GM12878 (cell line): ENCODE measurements around the gene KCNK13. TPM values are rescaled to one million over a fixed set of nuclear protein-coding genes. Genes with fewer than 3 reads are reported as not detected.

Experiments used
- ATAC-seq: fragments of 200-7000 bp; cut with Tn5 transposase; 3 replicates; pipeline ENCODE4 v1.9.1; 2020; ENCODE audit warnings: mild to moderate bottlenecking, moderate library complexity
- BruUV-seq: library from RNA; stranded (reverse); fragments of 400-500 nt; replicated peaks from 2 replicates; lab custom pipeline; 2021; lab: Mats Ljungman, UMichigan
- CTCF ChIA-PET: fragments of 300-600 bp; sonication (Branson Sonifier 250); formaldehyde crosslinking; extraction: SDS; loops from one replicate; lab custom pipeline; 2021; ENCODE audit warnings: inconsistent platforms; lab: Yijun Ruan, JAX
- POLR2A ChIA-PET: fragments of 350-600 bp; formaldehyde crosslinking; extraction: SDS; loops from one replicate; lab custom pipeline; 2021; ENCODE audit warnings: inconsistent platforms; lab: Charles Lee
- RAD21 ChIA-PET: fragments of 300-600 bp; sonication (Branson Sonifier 250); formaldehyde crosslinking; loops from one replicate; lab custom pipeline; 2023; ENCODE audit warnings: antibody characterized with exemption; ENCODE audit not compliant: unreplicated experiment; lab: Charles Lee
- SMC1A ChIA-PET: fragments of 300-600 bp; sonication (Branson Sonifier 250); formaldehyde crosslinking; loops from one replicate; lab custom pipeline; 2023; ENCODE audit not compliant: unreplicated experiment, uncharacterized antibody; lab: Charles Lee
- DNase-seq: peaks from one replicate; pipeline ENCODE4 v3.0.0-alpha.2; 2011; ENCODE audit warnings: low read depth, low spot score
- FAIRE-seq: peaks from 3 replicates; lab custom pipeline; 2011; peaks lifted over from hg19 to GRCh38; lab: Jason Lieb, UNC
- H2AFZ ChIP-seq: 2 replicates; pipeline ENCODE4 v1.6.0; 2011; ENCODE audit warnings: low read depth, low read length, control low read depth; ENCODE audit not compliant: control insufficient read depth
- H3K27ac ChIP-seq: 2 replicates; pipeline ENCODE4 v1.5.1; 2011; ENCODE audit warnings: control low read depth; ENCODE audit not compliant: control insufficient read depth, insufficient read depth
- H3K27me3 ChIP-seq, 2 experiments: replicated peaks in 1 of 2; 2 replicates each; pipeline versions ENCODE4 v1.6.0 to v1.6.1; 2011; ENCODE audit warnings: low read length in 1 of 2; ENCODE audit not compliant: control insufficient read depth in 2 of 2, insufficient read depth in 2 of 2
- H3K36me3 ChIP-seq, 2 experiments: 2 replicates each; pipeline ENCODE4 v1.5.1; 2011; ENCODE audit warnings: low read length in 1 of 2; ENCODE audit not compliant: control insufficient read depth in 2 of 2, insufficient read depth in 2 of 2
- H3K4me1 ChIP-seq: 2 replicates; pipeline ENCODE4 v1.6.1; 2011; ENCODE audit warnings: mild to moderate bottlenecking, low read length, moderate library complexity, mixed read lengths; ENCODE audit not compliant: control insufficient read depth, insufficient read depth
- H3K4me2 ChIP-seq: 2 replicates; pipeline ENCODE4 v1.6.0; 2011; ENCODE audit warnings: control low read depth; ENCODE audit not compliant: control insufficient read depth, insufficient read depth
- H3K4me3 ChIP-seq: fragments of 200-600 bp; sonication (generic); 2 replicates; pipeline ENCODE4 v1.5.1; 2016
- H3K79me2 ChIP-seq: 2 replicates; pipeline ENCODE4 v1.6.0; 2011; ENCODE audit warnings: low read length; ENCODE audit not compliant: control insufficient read depth, insufficient read depth
- H3K9ac ChIP-seq: 2 replicates; pipeline ENCODE4 v1.8.0; 2011; ENCODE audit warnings: low read length, control low read depth, mixed read lengths; ENCODE audit not compliant: control insufficient read depth, insufficient read depth
- H3K9me3 ChIP-seq: replicated peaks from 3 replicates; pipeline ENCODE4 v1.5.1; 2011; ENCODE audit warnings: mild to moderate bottlenecking, low read length; ENCODE audit not compliant: control insufficient read depth, insufficient read depth
- H4K20me1 ChIP-seq: 2 replicates; pipeline ENCODE4 v1.6.0; 2011; ENCODE audit not compliant: control insufficient read depth, insufficient read depth
- BCL3 ChIP-seq: IDR thresholded peaks from 2 replicates; pipeline ENCODE4 v1.6.1; 2011; ENCODE audit warnings: borderline replicate concordance, low read depth, mild to moderate bottlenecking, moderate library complexity, low read length; ENCODE audit not compliant: insufficient read depth, poor library complexity, severe bottlenecking
- CTCF ChIP-seq, 3 experiments: IDR thresholded peaks in 2 of 3; conservative IDR thresholded peaks in 1 of 3; 2 replicates each; pipeline ENCODE4 v1.5.1; 2011; ENCODE audit warnings: low read depth in 3 of 3, low read length in 3 of 3, mild to moderate bottlenecking in 3 of 3, control low read depth in 2 of 3, moderate library complexity in 2 of 3, inconsistent platforms in 1 of 3, mixed read lengths in 1 of 3; ENCODE audit not compliant: control insufficient read depth in 2 of 3, insufficient read depth in 1 of 3; ENCODE audit errors: extremely low read depth in 1 of 3
- MLLT1 ChIP-seq: fragments of 450-650 bp; IDR thresholded peaks from 2 replicates; pipeline ENCODE4 v1.6.1; 2016; ENCODE audit warnings: mild to moderate bottlenecking
- SMARCA5 ChIP-seq: fragments of 450-650 bp; IDR thresholded peaks from 2 replicates; pipeline ENCODE4 v1.6.1; 2017; ENCODE audit warnings: mild to moderate bottlenecking
- WGBS: methylation state at CpG from one replicate; pipeline ENCODE4 v1.1.6; 2016; ENCODE audit warnings: low lambda C conversion rate; ENCODE audit not compliant: insufficient replicate concordance, insufficient coverage; ENCODE audit errors: missing lambda C conversion rate; 5-methylcytosine and 5-hydroxymethylcytosine counted together
- in situ Hi-C: fragments of 300-500 bp; cut with MboI; formaldehyde crosslinking; loops from 9 replicates; pipeline ENCODE4 v1.14.3; 2018; ENCODE audit warnings: mixed read lengths
- intact Hi-C: fragments of 100-400 bp; cut with micrococcal nuclease; formaldehyde crosslinking; loops from one replicate; pipeline ENCODE4 v1.14.2; 2022; ENCODE audit not compliant: unreplicated experiment
- polyA plus RNA-seq, 11 experiments: library from polyadenylated mRNA; depleted of rRNA in 4 of 11; unstranded in 6 of 11; stranded (reverse) in 5 of 11; fragments of >200 nt; fragmentation: Nextera tagmentation in 4 of 11; fragmentation: Illumina TruSeq in 1 of 11; extraction: Ambion mirVana in 4 of 11; extraction: Trizol in 1 of 11; gene quantifications; 1 replicate in 1 of 11; 2 replicates in 10 of 11; pipeline versions ENCODE4 v1.2.1 to v1.2.3, GENCODE V29; 2011 to 2016; ENCODE audit warnings: inconsistent platforms in 2 of 11, missing spikeins in 2 of 11, low read depth in 1 of 11
- total RNA-seq, 4 experiments: library from RNA; depleted of rRNA in 3 of 4; stranded (reverse); fragments of >200 nt in 3 of 4; fragmentation: Illumina TruSeq in 1 of 4; extraction: Trizol in 1 of 4; gene quantifications; 2 replicates each; pipeline versions ENCODE4 v1.2.1 to v1.2.3, GENCODE V29; 2013 to 2021

The KCNK13 gene
- total and polyA plus RNA-seq, 10 of the 15 experiments (the other 5 are each of a cell fraction or from before 2014, with no cell fraction given): not detected

GRCh38 chr14:90193925-90194324, 132.1 kb downstream of the KCNK13 start:
- peak; percentile 41; the same call in 1 of the 3 replicates for ATAC-seq
- Histone ChIP-seq H3K36me3 (no peaks in the 10 kb centered on the region), H4K20me1 (no peaks in the 10 kb centered on the region), H3K27me3 (no peaks in the 10 kb centered on the region), H3K4me1 (no peaks in the 10 kb centered on the region), H3K4me2 (no peak overlapping the region), H2AFZ (no peak overlapping the region)
- WGBS: 52% methylated on average over 9 of the region's 9 CpGs
- CTCF ChIA-PET: no interaction called here
- RAD21 ChIA-PET: no interaction called here
- in situ Hi-C loops: no loop called here
- TF ChIP-seq SMARCA5: no peak
- TF ChIP-seq BCL3: no peak
- TF ChIP-seq CTCF (IDR thresholded peaks at IDR 0.05 in 2 of 3, conservative IDR thresholded peaks at IDR 0.05 in 1 of 3; ENCODE audit: control insufficient read depth in 2 of 3, extremely low read depth in 1 of 3, insufficient read depth in 1 of 3, low read depth in 3 of 3, low read length in 3 of 3): peak; percentile 11 to 39 (median 38); a peak in 4 of 6 replicates
- TF ChIP-seq MLLT1: no peak
- TF ChIP-seq, all 136 proteins: peak for 1
- no TSS peak for BruUV-seq
- SMC1A ChIA-PET: no interaction called here
- POLR2A ChIA-PET: no interaction called here
- Histone ChIP-seq H3K9me3 (no peaks in the 10 kb centered on the region), H3K27ac (no peak overlapping the region), H3K9ac (no peak overlapping the region), H3K4me3 (no peak overlapping the region), H3K79me2 (no peaks in the 10 kb centered on the region)
- DNase-seq (no peak), FAIRE-seq (no peak)
- intact Hi-C loops: no loop called here
